Stimulated activated CD4-positive, alpha-beta T cell treated with anti-CD3 and anti-CD28 coated beads, Interleukin-15, amount 100 ng/mL, for 24 hours (primary cell): ENCODE measurements around the gene HSD17B4.
"Not testable (repeated sequence)": the region's sequence is repeated elsewhere in the genome, so short reads cannot be mapped to it uniquely, and the experiment has no call there.

Source experiments
- DNase-seq: peaks from one replicate; pipeline ENCODE4 v3.0.0-alpha.2; 2020

HSD17B4 gene

GRCh38 chr5:119435436-119436132 is 16.7 kb upstream of the HSD17B4 start:
- peak; percentile 78 for DNase-seq

- DNase-seq, result not testable (repeated sequence)
Measured at GRCh38 chr5:119437785-119438586, 14.3 kb upstream of the HSD17B4 start.

GRCh38 chr5:119438587-119438917 is 13.7 kb upstream of the HSD17B4 start:
- DNase-seq, result not testable (repeated sequence)

GRCh38 chr5:119439140-119439631 is 13.1 kb upstream of the HSD17B4 start:
- peak; percentile 27 for DNase-seq

GRCh38 chr5:119439632-119440031 is 12.7 kb upstream of the HSD17B4 start:
- not testable (repeated sequence) for DNase-seq

GRCh38 chr5:119444643-119445042 is 7.7 kb upstream of the HSD17B4 start:
- DNase-seq, result not testable (repeated sequence)

- no peak for DNase-seq
Measured at GRCh38 chr5:119445544-119445943, 6.8 kb upstream of the HSD17B4 start.

GRCh38 chr5:119449882-119450281 is 2.4 kb upstream of the HSD17B4 start:
- no peak for DNase-seq

- not testable (repeated sequence) for DNase-seq
Measured at GRCh38 chr5:119450627-119451026, 1.7 kb upstream of the HSD17B4 start.

- DNase-seq, result no peak
Measured at GRCh38 chr5:119451561-119451960, 736 bp upstream of the HSD17B4 start.

- DNase-seq, result no peak
Measured at GRCh38 chr5:119452060-119452372, 281 bp upstream of the HSD17B4 start.

GRCh38 chr5:119453040-119453373 is 710 bp downstream of the HSD17B4 start:
- peak; percentile 5 for DNase-seq

GRCh38 chr5:119454171-119454570 is 1.9 kb downstream of the HSD17B4 start:
- DNase-seq, result no peak

- DNase-seq, result no peak
Measured at GRCh38 chr5:119458911-119459632, 6.8 kb downstream of the HSD17B4 start.

- no peak for DNase-seq
Measured at GRCh38 chr5:119465640-119466039, 13.3 kb downstream of the HSD17B4 start.

GRCh38 chr5:119468286-119468685 is 16.0 kb downstream of the HSD17B4 start:
- DNase-seq, result no peak

- no peak for DNase-seq
Measured at GRCh38 chr5:119470105-119470763, 17.9 kb downstream of the HSD17B4 start.

GRCh38 chr5:119470851-119471451 is 18.7 kb downstream of the HSD17B4 start:
- peak; percentile 14 for DNase-seq

GRCh38 chr5:119473241-119473640 is 20.9 kb downstream of the HSD17B4 start:
- no peak for DNase-seq

GRCh38 chr5:119476341-119476740 is 24.0 kb downstream of the HSD17B4 start:
- no peak for DNase-seq

- DNase-seq, result no peak
Measured at GRCh38 chr5:119478781-119479180, 26.5 kb downstream of the HSD17B4 start.

GRCh38 chr5:119480629-119481028 is 28.3 kb downstream of the HSD17B4 start:
- not testable (repeated sequence) for DNase-seq

- DNase-seq, result no peak
Measured at GRCh38 chr5:119483155-119483554, 30.9 kb downstream of the HSD17B4 start.
